OCI-LY3 (cell line): ENCODE data around the gene ICAM2.
"Not testable (repeated sequence)": the region's sequence is repeated elsewhere in the genome, so short reads cannot be mapped to it uniquely, and the experiment has no call there.

Experiments used
- H2AFZ ChIP-seq: fragments of 200-600, 300-600 bp; shearing (Covaris generic); 2 replicates; pipeline ENCODE4 v1.6.0; 2014; ENCODE audit warnings: antibody characterized with exemption, low read depth, low read length
- H3K27ac ChIP-seq: fragments of 200-600, 300-600 bp; sonication (generic); 2 replicates; pipeline ENCODE4 v1.5.1; 2014; ENCODE audit warnings: mild to moderate bottlenecking, low read length, moderate library complexity, mixed read lengths
- H3K27me3 ChIP-seq: fragments of 200-600, 300-600 bp; sonication (generic); 2 replicates; pipeline ENCODE4 v1.6.1; 2014; ENCODE audit warnings: low read depth, low read length, mixed read lengths
- H3K36me3 ChIP-seq: fragments of 200-600, 300-600 bp; sonication (generic); replicated peaks from 2 replicates; pipeline ENCODE3; 2014; ENCODE audit warnings: low read depth, low read length, mixed read lengths
- H3K4me1 ChIP-seq: fragments of 300-600, 200-600 bp; sonication (generic); 2 replicates; pipeline ENCODE4 v1.6.1; 2014; ENCODE audit warnings: low read length, mixed read lengths
- H3K4me2 ChIP-seq: fragments of 200-600, 300-600 bp; sonication (generic); 2 replicates; pipeline ENCODE4 v1.6.1; 2014; ENCODE audit warnings: low read length, mixed read lengths
- H3K4me3 ChIP-seq: fragments of 300-600, 200-600 bp; sonication (generic); 2 replicates; pipeline ENCODE4 v1.5.1; 2014; ENCODE audit warnings: antibody characterized with exemption, mild to moderate bottlenecking, low read length, moderate library complexity
- H3K79me2 ChIP-seq: fragments of 300-600, 200-600 bp; shearing (Covaris generic); 2 replicates; pipeline ENCODE4 v1.6.1; 2014; ENCODE audit warnings: mild to moderate bottlenecking, low read length, mixed read lengths
- H3K9ac ChIP-seq: fragments of 300-600, 200-600 bp; shearing (Covaris generic); 2 replicates; pipeline ENCODE4 v1.6.0; 2014; ENCODE audit warnings: mild to moderate bottlenecking, low read length, moderate library complexity
- H3K9me3 ChIP-seq: fragments of 200-600, 300-600 bp; shearing (Covaris generic); 2 replicates; pipeline ENCODE4 v1.6.1; 2014; ENCODE audit warnings: low read length, mixed read lengths; ENCODE audit not compliant: insufficient read depth
- H4K20me1 ChIP-seq: fragments of 200-600, 300-600 bp; sonication (generic); 2 replicates; pipeline ENCODE4 v1.6.1; 2016; ENCODE audit warnings: low read length, mixed read lengths; ENCODE audit not compliant: insufficient read depth
- CTCF ChIP-seq: fragments of 200-600, 300-600 bp; sonication (generic); IDR thresholded peaks from 2 replicates; pipeline ENCODE4 v1.5.1; 2014; ENCODE audit warnings: antibody characterized with exemption, low read length, low read depth
- EZH2phosphoT487 ChIP-seq: fragments of 200-600 bp; shearing (Covaris generic); IDR thresholded peaks from 2 replicates; pipeline ENCODE4 v1.6.1; 2018; ENCODE audit warnings: antibody characterized with exemption, mixed run types, low read depth

ICAM2 gene

GRCh38 chr17:64025732-64026294 lies 5.4 kb upstream of the ICAM2 start:
- Histone ChIP-seq H3K27ac (peak overlapping the region; percentile 21; the same call in 1 of the 2 replicates), H2AFZ (peak overlapping the region; percentile 98), H3K4me2 (peak overlapping the region; percentile 98), H3K9ac (peak overlapping the region; percentile 56), H3K4me3 (peak overlapping the region; percentile 78), H3K79me2 (no peaks in the 10 kb centered on the region), H3K4me1 (peaks cover 33% of the 10 kb centered on the region), H3K9me3 (no peaks in the 10 kb centered on the region), H3K36me3 (no peaks in the 10 kb centered on the region), H3K27me3 (no peaks in the 10 kb centered on the region), H4K20me1 (no peaks in the 10 kb centered on the region)
- TF ChIP-seq CTCF (peak; percentile 96), EZH2phosphoT487 (no peak)

- H3K4me3 ChIP-seq = peak overlapping the region; percentile 78
- no peaks in the 10 kb centered on the region for H4K20me1 ChIP-seq
- peaks cover 34% of the 10 kb centered on the region for H3K4me1 ChIP-seq
- no peaks in the 10 kb centered on the region for H3K9me3 ChIP-seq
- peak overlapping the region; percentile 97 for H2AFZ ChIP-seq
- no peaks in the 10 kb centered on the region for H3K36me3 ChIP-seq
- peak overlapping the region; percentile 98 for H3K4me2 ChIP-seq
- no peaks in the 10 kb centered on the region for H3K79me2 ChIP-seq
- peak overlapping the region; percentile 56 for H3K9ac ChIP-seq
- TF ChIP-seq EZH2phosphoT487 = no peak
- no peak for TF ChIP-seq CTCF
- H3K27me3 ChIP-seq = no peaks in the 10 kb centered on the region
- H3K27ac ChIP-seq = peak overlapping the region; percentile 21; the same call in 1 of the 2 replicates
Observed at GRCh38 chr17:64024781-64025731, 4.6 kb upstream of the ICAM2 start.

- Histone ChIP-seq H4K20me1 (no peaks in the 10 kb centered on the region), H3K79me2 (no peaks in the 10 kb centered on the region), H3K4me3 (no peak overlapping the region), H3K4me1 (peaks cover 38% of the 10 kb centered on the region), H3K27me3 (no peaks in the 10 kb centered on the region), H3K4me2 (no peak overlapping the region), H3K27ac (no peak overlapping the region), H3K9me3 (no peaks in the 10 kb centered on the region), H3K36me3 (no peaks in the 10 kb centered on the region), H2AFZ (no peak overlapping the region), H3K9ac (no peak overlapping the region)
- no peak for TF ChIP-seq EZH2phosphoT487
- no peak for TF ChIP-seq CTCF
Observed at GRCh38 chr17:64024215-64024654, 3.8 kb upstream of the ICAM2 start.

GRCh38 chr17:64022611-64023063 lies 2.2 kb upstream of the ICAM2 start:
- H3K27ac ChIP-seq = no peak overlapping the region
- H4K20me1 ChIP-seq = no peaks in the 10 kb centered on the region
- H3K79me2 ChIP-seq = peaks cover 6% of the 10 kb centered on the region; the same call in 1 of the 2 replicates
- no peak overlapping the region for H3K4me2 ChIP-seq
- no peak overlapping the region for H3K4me3 ChIP-seq
- no peaks in the 10 kb centered on the region for H3K36me3 ChIP-seq
- no peak for TF ChIP-seq CTCF
- H2AFZ ChIP-seq = no peak overlapping the region
- H3K4me1 ChIP-seq = peaks cover 49% of the 10 kb centered on the region
- no peaks in the 10 kb centered on the region for H3K9me3 ChIP-seq
- H3K9ac ChIP-seq = no peak overlapping the region
- H3K27me3 ChIP-seq = no peaks in the 10 kb centered on the region

GRCh38 chr17:64019551-64019961 lies 877 bp downstream of the ICAM2 start:
- Histone ChIP-seq H3K4me2 (peak overlapping the region; percentile 88), H3K4me1 (peaks cover 62% of the 10 kb centered on the region), H3K79me2 (peaks cover 14% of the 10 kb centered on the region; the same call in 1 of the 2 replicates), H3K9ac (peak overlapping the region; percentile 94), H3K4me3 (peak overlapping the region; percentile 84), H3K27ac (peak overlapping the region; percentile 98)
- not testable (repeated sequence) for H4K20me1 ChIP-seq, H3K27me3 ChIP-seq, H3K9me3 ChIP-seq, H3K36me3 ChIP-seq, H2AFZ ChIP-seq
